Forelimb muscle (tissue), 1 donor: ENCODE results near the gene INPP5D. TPM values are rescaled to one million over a fixed set of nuclear protein-coding genes. Genes with fewer than 3 reads are reported as not detected.

Source experiments
- DNase-seq: peaks from one replicate; pipeline ENCODE4 v3.0.0-alpha.2; 2013; ENCODE audit warnings: low read depth
- polyA plus RNA-seq: library from polyadenylated mRNA; unstranded; fragments of 120-200 nt; gene quantifications from one replicate; pipeline ENCODE4 v1.2.1, GENCODE V29; 2013; ENCODE audit not compliant: insufficient read length

Gene INPP5D
- polyA plus RNA-seq, 1 donor = 8.3 TPM

DNA sequence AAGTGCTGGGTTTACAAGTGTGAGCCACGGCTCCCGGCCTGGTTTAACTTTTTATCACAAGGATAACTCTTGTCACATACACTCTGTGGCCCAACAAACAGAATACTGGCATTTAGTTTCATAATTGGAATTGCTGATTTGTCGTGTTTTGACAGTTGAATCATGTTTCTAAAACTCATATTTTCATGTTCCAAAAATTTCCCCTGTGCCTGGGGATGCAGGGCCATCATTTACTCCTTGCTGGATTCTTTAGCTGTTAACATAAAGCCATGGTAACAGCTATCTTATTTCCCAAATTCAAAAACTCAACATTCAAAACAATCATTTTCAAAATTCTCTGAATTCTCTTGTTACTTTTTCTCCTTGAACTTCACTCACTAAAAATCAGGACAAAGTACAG lies 174.9 kb downstream of the INPP5D start:
- DNase-seq = no peak

DNA sequence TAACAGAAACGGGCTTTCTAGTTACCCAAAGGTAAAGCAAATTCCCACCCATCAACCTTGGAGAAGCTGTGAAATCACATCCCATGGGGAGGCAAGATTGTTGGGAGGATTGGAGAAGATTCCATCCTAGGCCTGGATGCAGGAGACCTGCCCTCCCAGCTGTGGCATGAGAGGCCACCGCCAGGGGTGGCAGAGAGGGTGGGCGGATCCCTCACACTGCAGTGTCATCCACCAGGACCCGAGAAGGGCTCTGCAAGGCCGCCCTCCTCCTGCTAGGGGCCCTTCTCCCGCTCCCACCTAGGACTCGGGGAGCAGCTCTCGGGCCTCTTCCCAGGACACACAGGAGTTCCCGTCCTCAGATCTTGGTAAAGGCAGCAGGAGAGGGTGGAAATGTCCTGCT lies 175.8 kb downstream of the INPP5D start:
- DNase-seq = no peak

DNA sequence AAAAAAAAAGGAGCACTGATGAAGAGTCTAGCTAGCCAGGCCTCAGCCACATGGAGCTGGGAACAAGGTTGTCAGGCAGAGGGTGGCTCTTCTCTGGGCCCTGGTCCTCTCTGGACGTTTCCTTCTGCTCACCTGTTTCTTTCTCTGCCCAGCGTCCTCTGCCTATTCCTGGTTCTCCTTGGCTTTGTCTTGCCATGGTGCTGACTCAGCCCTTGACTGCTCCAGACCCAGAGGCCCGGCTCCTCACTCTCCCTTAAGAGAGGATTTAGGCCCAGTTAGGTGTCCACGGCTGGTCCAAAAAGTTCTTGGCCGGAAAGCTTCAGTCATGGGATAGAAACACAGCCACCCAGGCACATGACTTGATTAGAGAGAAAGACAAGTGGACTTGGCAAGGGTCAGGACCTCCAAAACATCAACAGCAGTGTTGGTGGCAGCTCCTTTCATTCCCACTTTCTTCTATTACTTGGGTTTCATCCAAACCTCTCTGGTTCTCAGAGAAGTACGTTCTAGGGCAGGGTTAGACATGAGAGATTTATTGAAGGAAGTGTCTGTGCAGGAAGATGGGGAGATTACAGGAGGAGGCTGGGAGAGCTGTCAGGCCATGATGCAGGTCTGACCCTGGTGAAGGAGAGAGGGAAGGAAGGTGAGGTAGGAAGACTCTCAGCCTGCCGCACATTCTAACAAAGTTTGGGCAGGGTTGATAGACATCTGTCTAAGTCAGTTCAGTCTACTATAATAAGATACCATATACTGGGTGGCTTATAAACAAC lies 176.9 kb downstream of the INPP5D start:
- no peak for DNase-seq

DNA sequence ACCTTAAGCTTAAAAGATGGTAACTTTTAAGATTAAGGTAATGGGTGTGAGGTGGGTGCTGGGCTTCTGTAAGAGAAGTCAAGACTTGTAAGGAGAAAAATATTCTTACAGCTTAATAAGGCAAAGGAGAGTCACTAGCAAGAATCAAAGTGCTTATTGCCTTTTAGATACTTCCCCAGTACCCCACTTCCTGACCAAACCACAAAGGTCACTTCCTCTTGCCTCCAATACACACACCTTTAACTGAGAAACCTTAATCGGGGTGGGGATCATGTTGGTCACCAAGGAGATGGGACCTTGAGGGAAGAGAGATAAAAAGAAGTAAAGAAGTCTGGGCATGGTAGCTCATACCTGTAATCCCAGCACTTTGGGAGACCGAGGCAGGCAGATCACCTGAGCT lies 180.8 kb downstream of the INPP5D start:
- DNase-seq = no peak

DNA sequence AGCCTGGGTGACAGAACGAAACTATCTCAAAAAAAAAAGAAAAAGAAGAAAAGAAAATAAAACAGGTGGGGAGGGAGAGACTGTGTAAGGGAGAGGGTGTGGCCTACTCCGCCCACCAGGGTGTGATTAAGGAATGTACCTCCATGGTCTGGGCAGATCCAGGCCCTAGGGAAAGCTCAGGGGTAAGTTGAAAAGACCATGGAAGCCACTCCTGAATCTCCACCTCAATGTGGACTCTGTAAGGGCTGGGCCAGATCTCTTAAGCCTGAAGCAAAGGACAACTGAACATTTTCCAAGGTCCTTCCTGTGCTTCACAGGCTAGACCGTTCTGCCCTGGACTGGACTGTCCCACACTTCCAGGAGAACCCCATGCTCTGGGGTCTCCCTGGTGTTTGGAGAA lies 181.7 kb downstream of the INPP5D start:
- no peak for DNase-seq

DNA sequence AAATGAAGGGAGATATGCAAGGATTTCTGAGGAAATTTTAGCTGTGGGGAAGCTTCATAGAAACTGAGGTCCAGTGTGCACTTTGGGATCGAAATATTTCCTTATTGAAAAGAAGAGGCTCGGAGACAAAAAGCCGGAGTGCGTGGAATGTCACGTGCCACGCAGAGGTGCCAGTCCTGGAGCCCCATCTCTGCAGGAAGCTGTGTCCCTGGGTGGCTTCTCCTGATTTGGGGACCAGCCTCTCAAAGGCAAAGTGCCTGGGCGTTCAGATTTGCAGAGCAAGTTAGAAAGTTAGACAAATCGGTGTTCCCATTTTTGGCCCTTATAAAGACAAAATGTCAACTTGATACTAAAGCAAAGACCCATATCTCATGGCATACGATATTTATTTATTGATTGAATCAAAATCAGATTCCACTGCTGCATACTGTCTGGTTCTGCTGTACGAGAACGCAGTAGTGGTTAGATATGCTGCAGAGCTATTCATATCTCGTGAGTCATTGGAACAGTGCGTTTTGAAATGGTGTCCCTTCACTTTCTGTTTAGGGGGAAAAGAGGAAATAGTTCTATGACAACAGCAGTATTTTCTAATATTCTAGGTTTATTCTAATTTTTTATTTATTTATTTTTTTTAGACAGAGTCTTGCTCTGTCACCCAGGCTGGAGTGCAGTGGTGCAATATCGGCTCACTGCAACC lies 182.2 kb downstream of the INPP5D start:
- no peak for DNase-seq

DNA sequence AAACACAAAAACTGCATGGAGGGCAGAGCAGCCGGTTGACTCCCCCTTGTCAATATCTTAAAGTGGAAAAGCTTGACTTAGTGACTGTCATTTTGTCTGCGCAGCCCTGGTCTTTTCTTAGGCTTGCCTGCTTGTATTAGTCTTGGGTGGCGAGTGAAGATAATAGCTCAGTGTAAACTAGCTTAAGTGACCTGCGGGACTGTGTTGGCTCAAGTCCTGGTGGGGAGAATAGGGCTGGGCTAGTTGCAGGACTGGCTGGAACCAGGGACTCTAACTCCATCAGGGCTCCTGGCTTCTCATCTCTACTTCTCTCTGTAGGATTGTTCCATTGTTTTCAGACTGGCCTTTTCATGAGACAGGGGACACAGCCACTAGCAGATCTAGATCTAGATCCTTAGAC lies 183.2 kb downstream of the INPP5D start:
- DNase-seq = no peak

DNA sequence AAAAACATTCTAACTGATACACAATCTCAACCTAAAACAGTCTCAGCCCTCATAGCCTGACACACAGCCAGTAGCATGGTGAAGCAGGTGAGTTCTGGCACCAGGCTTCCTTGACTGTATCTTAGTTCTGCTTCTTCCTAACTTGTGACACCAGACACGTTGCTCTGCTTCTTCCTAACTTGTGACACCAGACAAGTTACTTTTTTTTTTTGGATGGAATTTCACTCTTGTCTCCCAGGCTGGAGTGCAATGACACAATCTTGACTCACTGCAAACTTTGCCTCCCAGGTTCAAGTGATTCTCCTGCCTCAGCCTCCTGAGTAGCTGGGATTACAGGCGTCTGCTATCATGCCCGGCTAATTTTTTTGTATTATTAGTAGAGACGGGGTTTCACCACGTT lies 184.7 kb downstream of the INPP5D start:
- no peak for DNase-seq

DNA sequence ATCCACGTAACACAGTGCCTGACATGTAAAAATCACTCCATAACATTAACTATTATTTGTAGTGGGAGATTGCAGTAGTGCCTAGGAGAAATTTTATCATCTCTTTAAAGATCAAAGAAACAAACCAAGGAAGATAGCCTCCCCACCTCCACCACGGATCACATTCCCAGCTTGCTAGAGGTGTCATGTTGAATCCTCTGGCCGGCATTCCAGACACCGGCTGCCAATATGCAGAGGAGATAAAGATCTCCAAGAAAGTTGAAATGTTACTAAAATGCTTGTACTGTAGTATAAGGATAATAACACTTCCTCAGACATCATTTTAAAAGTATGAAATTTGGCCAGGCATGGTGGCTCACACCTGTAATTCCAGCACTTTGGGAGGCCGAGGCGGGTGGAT lies 185.3 kb downstream of the INPP5D start:
- no peak for DNase-seq

DNA sequence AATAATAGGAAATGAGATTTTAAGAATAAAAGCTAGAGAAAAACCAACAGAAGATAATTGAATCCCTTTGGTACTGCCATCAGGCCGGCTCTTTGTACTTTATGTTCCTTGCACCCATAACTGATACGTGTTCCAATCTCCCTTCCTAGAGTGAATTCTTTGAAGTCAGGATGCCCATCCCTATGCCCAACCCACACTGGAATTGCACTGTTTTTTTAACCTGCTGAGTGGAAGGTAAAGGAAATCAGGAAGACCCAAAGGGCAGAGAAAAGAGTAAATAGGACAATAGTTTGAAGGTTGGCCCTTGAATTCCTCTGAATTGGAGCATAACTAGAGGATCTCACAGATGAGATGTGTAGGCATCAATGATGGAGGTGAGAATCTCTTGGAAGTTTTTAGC lies 187.0 kb downstream of the INPP5D start:
- no peak for DNase-seq

DNA sequence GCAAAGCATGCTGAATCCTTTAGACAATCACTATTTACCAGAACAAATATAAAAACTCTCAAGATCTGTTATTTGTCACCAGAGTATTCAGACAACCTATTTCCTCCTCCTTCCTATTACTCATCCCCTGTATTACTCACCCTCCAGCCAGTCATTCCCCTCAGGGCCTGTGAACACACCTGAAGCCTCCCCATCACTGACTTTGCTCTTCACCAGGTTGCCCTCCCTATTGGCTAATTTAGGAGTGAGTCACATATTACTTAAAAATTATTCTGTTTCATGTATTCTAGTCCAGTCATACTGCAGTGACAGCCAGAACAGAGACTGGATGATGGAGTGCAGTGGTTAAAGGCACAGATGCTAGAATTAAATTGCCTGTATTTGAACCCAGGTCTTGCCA lies 187.6 kb downstream of the INPP5D start:
- DNase-seq = no peak

DNA sequence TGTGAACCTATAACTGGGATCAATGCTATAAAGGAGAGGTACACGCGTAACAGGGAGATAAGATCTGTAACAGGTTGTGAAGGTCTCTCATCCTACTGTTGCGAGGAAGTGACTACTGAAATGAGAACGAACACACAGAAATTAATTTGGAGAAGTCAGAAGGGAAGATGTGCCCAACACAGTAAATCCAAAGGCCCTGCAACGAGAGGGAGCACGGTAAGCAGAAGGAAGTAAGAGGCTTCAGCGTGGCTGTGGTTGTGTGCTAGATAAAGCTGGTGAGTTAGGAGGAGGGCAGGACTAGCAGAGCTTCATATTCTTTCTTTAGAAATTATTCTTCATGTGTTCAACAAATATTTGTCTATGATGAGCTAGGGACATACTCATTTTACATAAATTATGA lies 188.9 kb downstream of the INPP5D start:
- DNase-seq = no peak

DNA sequence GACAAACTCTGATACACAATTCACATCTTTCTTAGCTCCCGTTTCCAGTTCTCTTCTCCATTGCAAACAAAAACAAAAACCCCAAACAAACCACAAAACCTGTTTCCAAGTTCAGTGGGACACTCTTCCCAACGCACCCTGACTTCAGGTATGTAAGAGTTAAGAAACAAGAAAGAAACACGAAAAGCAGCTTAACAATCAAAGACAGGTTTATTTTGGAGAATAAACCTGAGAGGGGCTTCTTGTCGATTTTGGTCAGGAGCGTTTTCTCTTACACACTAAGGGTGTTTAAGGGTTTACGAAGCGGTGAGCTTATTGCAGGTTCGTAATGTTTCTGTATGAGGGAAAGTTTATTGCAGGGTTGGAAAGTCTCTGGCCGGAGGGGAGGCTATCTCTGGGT lies 190.4 kb downstream of the INPP5D start:
- no peak for DNase-seq

DNA sequence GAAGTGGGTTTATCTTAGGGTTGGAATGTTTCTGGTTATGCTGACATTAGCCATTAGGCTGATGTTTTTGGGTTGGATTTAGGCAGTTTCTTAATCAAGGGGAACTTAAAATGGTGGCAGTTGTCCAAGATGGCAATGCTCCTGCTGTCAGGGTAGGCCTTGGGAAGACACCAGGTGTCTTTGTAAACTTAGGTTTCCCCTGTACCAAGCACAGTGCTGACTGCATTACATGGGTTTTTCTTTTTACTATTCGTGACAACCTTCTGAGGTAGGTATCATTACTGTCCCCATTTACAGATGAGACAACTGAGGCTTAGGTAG lies 190.8 kb downstream of the INPP5D start:
- no peak for DNase-seq

DNA sequence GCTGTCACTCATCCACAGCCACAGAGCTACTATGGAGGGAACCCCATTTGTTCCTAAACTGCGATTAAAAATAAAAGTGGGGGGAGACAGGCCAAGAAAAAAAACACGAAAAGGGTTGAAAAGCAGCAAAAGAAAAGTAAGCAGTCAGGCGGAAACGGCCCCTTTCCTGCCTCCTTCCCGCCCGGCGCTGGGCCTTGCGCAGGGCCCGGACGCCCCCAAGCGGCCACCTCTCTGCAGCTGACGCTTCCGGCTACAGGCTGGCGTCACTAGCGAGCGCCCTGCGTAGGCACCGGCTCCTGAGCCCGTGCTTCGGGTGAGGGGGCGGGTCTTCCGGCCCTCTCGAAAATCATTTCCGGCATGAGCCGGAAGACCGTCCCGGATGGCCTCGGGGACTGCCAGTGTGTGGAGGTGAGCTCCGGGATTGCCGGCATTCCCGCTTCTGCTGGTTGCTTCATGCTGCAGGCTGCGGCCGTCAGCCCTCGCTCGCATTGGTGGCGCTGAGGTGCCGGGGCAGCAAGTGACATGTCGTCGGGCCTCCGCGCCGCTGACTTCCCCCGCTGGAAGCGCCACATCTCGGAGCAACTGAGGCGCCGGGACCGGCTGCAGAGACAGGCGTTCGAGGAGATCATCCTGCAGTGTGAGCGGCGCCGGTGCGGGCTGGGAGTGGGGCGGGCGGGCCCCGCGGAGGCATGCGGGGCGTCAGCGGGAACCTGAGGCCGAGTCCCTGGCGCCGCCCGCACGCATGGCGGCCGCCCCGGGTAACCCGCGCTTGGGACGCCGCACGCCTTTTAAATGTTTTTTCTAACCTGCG lies 191.4 kb downstream of the INPP5D start, which contains the start of gene ATG16L1:
Gene ATG16L1 (plus strand): TSS at position 368 of the 811 bp plus-strand sequence. CDS start 155 bp downstream, at position 523.
- peak; percentile 85 for DNase-seq

DNA sequence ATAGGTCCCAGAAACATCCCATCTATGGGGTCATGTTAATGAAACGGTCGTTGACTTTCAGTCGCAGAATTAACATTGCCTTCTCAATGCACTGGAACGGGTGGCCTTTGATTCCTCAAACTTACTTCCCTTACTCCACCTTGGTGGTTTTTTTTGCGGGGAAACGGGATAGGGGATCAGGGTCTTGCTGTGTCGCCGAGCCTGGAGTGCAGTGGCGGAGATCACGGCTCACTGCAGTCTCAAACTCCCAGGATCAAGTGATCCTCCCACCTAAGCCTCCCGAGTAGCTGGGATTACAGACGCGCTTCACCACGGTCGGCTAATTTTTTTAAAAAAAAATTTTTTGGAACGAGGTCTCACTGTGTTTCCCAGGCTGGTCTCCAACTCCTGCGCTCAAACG lies 192.1 kb downstream of the INPP5D start:
- no peak for DNase-seq

DNA sequence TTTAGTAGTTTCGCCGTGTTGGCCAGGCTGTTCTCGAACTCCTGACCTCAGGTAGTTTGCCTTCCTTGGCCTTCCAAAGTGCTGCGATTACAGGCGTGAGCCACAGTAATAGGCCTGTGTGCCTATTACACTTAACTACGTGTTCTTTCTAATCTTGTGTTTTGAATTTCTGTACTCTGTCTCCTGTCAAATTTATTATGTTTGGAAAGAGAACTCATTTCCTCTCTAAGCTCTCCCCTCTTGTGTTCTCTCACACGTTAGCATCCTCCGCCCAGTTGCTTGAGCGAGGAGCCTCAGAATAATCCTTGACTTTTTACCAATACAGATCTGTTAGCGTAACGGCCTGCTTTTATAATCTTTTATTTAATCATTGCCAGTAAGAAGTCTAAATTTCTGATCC lies 195.0 kb downstream of the INPP5D start:
- no peak for DNase-seq

DNA sequence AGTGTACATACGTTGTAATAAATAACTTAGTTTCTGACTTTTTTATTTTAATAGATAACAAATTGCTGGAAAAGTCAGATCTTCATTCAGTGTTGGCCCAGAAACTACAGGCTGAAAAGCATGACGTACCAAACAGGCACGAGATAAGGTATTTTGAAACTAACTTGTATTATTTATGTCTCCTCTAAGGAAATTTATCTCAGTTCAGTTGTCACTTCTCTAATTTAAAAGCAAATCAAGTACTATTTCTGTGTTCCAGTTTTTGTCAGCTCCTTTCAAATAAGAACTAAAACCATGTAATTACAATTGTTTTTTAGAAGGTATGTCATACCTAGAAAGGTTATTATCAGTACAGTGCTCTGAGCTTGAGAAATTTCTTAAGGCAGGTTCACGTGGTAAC lies 195.9 kb downstream of the INPP5D start:
- DNase-seq = no peak
